HG03139 (cell line): Measurements from ENCODE around the gene WRAP73.

Source experiments
- ATAC-seq: cut with Tn5 transposase; IDR thresholded peaks from one replicate; pipeline ENCODE4 v1.9.1; 2021; ENCODE audit not compliant: unreplicated experiment

WRAP73 gene

GRCh38 chr1:3649342-3650247, at the start of gene WRAP73:
TSS of gene WRAP73 (minus strand) at chr1:3650103. CDS start at chr1:3649999, 104 bp downstream.
- peak; percentile 82 for ATAC-seq

- ATAC-seq, result no peak
Measured at GRCh38 chr1:3699596-3699995, 49.7 kb upstream of the WRAP73 start.

- no peak for ATAC-seq
Measured at GRCh38 chr1:3698660-3699408, 48.9 kb upstream of the WRAP73 start.

- ATAC-seq, result no peak
Measured at GRCh38 chr1:3697810-3698209, 47.9 kb upstream of the WRAP73 start.

GRCh38 chr1:3697104-3697503, 47.2 kb upstream of the WRAP73 start:
- no peak for ATAC-seq

GRCh38 chr1:3696689-3697088, 46.8 kb upstream of the WRAP73 start:
- ATAC-seq, result no peak

GRCh38 chr1:3695326-3696217, 45.7 kb upstream of the WRAP73 start:
- no peak for ATAC-seq

GRCh38 chr1:3693321-3693720, 43.4 kb upstream of the WRAP73 start:
- ATAC-seq, result no peak

- no peak for ATAC-seq
Measured at GRCh38 chr1:3692598-3692997, 42.7 kb upstream of the WRAP73 start.

- ATAC-seq, result no peak
Measured at GRCh38 chr1:3691421-3692204, 41.7 kb upstream of the WRAP73 start.

GRCh38 chr1:3690282-3691065, 40.6 kb upstream of the WRAP73 start:
- ATAC-seq, result no peak

GRCh38 chr1:3689138-3689750, 39.3 kb upstream of the WRAP73 start:
- ATAC-seq, result no peak

GRCh38 chr1:3688356-3689137, 38.6 kb upstream of the WRAP73 start:
- ATAC-seq, result no peak

GRCh38 chr1:3687504-3687903, 37.6 kb upstream of the WRAP73 start:
- no peak for ATAC-seq

GRCh38 chr1:3685906-3686305, 36.0 kb upstream of the WRAP73 start:
- ATAC-seq, result no peak

GRCh38 chr1:3685222-3685621, 35.3 kb upstream of the WRAP73 start:
- no peak for ATAC-seq

- ATAC-seq, result no peak
Measured at GRCh38 chr1:3683992-3684391, 34.1 kb upstream of the WRAP73 start.

- no peak for ATAC-seq
Measured at GRCh38 chr1:3683197-3683596, 33.3 kb upstream of the WRAP73 start.
